Prostate gland (tissue), 2 donors: Measurements from ENCODE around the gene PEX5.

Source experiments
- CTCF ChIP-seq, 4 experiments: fragments of 200-600 bp in 2 of 4; fragments of 450-650 bp in 2 of 4; sonication (generic) in 2 of 4; IDR thresholded peaks; 1 replicate in 3 of 4; 2 replicates in 1 of 4; pipeline ENCODE4 v1.5.1; 2016 to 2019; ENCODE audit warnings: antibody characterized with exemption in 4 of 4, mild to moderate bottlenecking in 2 of 4, moderate library complexity in 2 of 4
- POLR2AphosphoS5 ChIP-seq: sonication (generic); formaldehyde crosslinking; IDR thresholded peaks from one replicate; pipeline ENCODE4 v1.6.1; 2017; ENCODE audit warnings: antibody characterized with exemption

- TF ChIP-seq CTCF (IDR thresholded peaks at IDR 0.05) = no peak
- TF ChIP-seq POLR2AphosphoS5 = no peak
Observed at GRCh38 chr12:7197841-7198240, 8.4 kb downstream of the PEX5 start.
